ENCODE measurements around the gene RNASE8. TPM values are rescaled to one million over a fixed set of nuclear protein-coding genes. Genes with fewer than 3 reads are reported as not detected.

RNASE8 gene
- total RNA-seq, 4 donors from 2014 or later, result not detected

DNA sequence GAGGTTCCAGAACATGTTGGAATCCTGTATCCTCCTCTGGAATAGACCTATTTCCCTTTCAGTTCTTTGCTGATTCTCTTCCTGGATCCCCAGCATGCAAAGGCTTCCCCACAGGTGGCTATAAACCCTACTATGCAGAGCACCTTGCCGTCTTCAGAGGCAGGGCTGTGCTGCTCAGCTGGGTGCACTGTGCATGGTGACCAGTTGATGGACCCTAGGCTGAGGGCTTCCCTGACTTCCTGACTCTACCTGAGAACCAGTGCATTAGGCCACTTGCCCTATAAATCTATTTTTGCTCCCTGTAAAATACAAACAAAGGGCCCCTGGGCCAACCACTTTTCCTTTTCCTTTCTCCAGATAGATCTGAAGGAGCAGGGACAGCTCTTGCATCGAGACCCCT is 26.8 kb downstream of the RNASE8 start:
- Histone ChIP-seq H3K4me3 (no peak overlapping the region), H3K36me3 (peaks cover 0 to 47% (median 22%) of the 10 kb centered on the region in 4 donors), H3K9me3 (no peaks in the 10 kb centered on the region), H3K27ac (peak overlapping the region in 2 of 4 donors; percentile 17 to 32), H3K4me1 (peaks cover 0 to 31% (median 16%) of the 10 kb centered on the region in 4 donors), H3K27me3 (no peaks in the 10 kb centered on the region)
- 79 to 100% methylated on average over 1 to 2 of the region's 2 CpGs for WGBS, 2 donors (ENCODE audit: low coverage in 1 of 2)
- no peak for DNase-seq
- intact Hi-C loops (cut with DNase I; ENCODE audit: low total_unique reads), result no loop called here
- TF ChIP-seq EP300 (IDR thresholded peaks at IDR 0.05; ENCODE audit: low read depth) (no peak), POLR2A (IDR thresholded peaks at IDR 0.05) (no peak), POLR2AphosphoS5 (IDR thresholded peaks at IDR 0.05) (no peak)
- TF ChIP-seq, protein P1, sequence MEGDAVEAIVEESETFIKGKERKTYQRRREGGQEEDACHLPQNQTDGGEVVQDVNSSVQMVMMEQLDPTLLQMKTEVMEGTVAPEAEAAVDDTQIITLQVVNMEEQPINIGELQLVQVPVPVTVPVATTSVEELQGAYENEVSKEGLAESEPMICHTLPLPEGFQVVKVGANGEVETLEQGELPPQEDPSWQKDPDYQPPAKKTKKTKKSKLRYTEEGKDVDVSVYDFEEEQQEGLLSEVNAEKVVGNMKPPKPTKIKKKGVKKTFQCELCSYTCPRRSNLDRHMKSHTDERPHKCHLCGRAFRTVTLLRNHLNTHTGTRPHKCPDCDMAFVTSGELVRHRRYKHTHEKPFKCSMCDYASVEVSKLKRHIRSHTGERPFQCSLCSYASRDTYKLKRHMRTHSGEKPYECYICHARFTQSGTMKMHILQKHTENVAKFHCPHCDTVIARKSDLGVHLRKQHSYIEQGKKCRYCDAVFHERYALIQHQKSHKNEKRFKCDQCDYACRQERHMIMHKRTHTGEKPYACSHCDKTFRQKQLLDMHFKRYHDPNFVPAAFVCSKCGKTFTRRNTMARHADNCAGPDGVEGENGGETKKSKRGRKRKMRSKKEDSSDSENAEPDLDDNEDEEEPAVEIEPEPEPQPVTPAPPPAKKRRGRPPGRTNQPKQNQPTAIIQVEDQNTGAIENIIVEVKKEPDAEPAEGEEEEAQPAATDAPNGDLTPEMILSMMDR (IDR thresholded peaks at IDR 0.05), result no peak
- in situ Hi-C loops (cut with MboI; ENCODE audit: low pct_ligation_motif_present in 1 of 4, low pct_unique_long_range_greater_than_20kb in 1 of 4, low sequenced_read_pairs in 3 of 4), result loop anchor here in 2 of 4 donors (10.0 kb wide), 1 partner anchor 70 kb away; no protein-coding TSS in a partner anchor

DNA sequence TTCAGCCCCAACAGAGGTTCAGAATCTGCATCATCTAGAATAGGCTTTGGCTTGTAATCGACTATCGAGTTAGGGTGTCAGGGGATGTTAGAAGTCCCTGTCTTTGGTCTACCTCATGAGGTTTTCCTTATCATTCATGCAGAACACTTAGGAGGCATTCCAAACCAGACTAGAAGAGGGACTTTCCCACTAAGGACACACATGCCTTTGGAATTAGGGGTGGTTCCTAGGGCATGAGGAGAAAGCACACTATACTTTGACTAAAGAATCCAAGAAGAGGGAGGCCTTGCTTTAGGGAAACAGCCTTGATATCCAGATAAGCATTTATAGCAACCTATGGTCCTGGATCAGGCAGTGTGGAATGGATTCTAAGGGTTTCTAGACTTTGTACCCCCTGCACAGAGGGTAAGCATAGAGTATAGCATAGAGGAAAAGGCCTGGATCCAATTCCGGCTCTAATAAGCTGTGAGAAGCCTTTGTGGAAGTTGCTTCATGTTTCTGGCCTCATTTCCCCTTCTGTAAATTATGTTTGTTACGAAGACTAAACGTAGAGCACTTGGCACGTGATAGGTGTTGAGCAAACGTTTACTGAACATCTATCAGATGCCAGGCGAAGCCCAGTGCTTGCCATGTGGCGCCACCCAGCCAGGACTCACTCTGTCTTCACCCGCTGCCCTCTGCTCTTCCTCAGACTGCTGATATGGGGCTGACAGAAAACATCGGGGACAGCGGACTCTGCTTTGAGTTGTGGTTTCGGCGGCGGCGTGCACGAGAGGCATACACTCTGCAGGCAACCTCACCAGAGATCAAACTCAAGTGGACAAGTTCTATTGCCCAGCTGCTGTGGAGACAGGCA is 27.6 kb downstream of the RNASE8 start:
- peak overlapping the region in 2 of 4 donors; percentile 17 to 32 for H3K27ac ChIP-seq
- in situ Hi-C loops (cut with MboI; ENCODE audit: low pct_ligation_motif_present in 1 of 4, low pct_unique_long_range_greater_than_20kb in 1 of 4, low sequenced_read_pairs in 3 of 4) (loop anchor here in 2 of 4 donors (10.0 kb wide), 1 partner anchor 70 kb away; no protein-coding TSS in a partner anchor), intact Hi-C loops (cut with DNase I; ENCODE audit: low total_unique reads) (no loop called here)
- H3K36me3 ChIP-seq, result peaks cover 0 to 41% (median 20%) of the 10 kb centered on the region in 4 donors
- H3K27me3 ChIP-seq, result no peaks in the 10 kb centered on the region
- DNase-seq, result no peak
- H3K4me1 ChIP-seq, result peaks cover 0 to 38% (median 22%) of the 10 kb centered on the region in 4 donors
- 72 to 94% methylated on average over 3 to 17 of the region's 17 CpGs for WGBS, 2 donors (ENCODE audit: low coverage in 1 of 2)
- TF ChIP-seq EP300 (IDR thresholded peaks at IDR 0.05; ENCODE audit: low read depth), result no peak
- TF ChIP-seq POLR2A (IDR thresholded peaks at IDR 0.05), result no peak
- TF ChIP-seq POLR2AphosphoS5 (IDR thresholded peaks at IDR 0.05), result no peak
- TF ChIP-seq, protein P1 (IDR thresholded peaks at IDR 0.05), result no peak
- no peaks in the 10 kb centered on the region for H3K9me3 ChIP-seq
- H3K4me3 ChIP-seq, result no peak overlapping the region

DNA sequence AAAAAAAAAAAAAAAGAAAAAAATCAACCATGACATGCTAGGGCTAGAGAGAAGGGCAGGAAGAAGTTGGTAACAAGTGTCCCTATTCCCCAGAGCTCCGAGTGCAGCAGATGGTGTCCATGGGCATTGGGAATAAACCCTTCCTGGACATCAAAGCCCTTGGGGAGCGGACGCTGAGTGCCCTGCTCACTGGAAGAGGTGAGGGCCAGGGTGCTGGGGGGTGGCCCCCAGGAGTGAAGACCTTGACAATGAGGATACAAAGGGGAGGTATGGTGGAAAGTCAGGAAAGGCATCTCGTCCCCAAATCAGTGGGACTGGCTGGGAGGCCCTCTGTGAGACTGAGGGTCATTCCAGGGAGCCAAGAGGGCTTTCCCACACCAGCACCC is 29.3 kb downstream of the RNASE8 start:
- Histone ChIP-seq H3K4me3 (no peak overlapping the region), H3K36me3 (peaks cover 0 to 40% (median 13%) of the 10 kb centered on the region in 4 donors), H3K9me3 (no peaks in the 10 kb centered on the region), H3K4me1 (peaks cover 0 to 41% (median 22%) of the 10 kb centered on the region in 4 donors), H3K27me3 (no peaks in the 10 kb centered on the region), H3K27ac (peak overlapping the region in 3 of 4 donors; percentile 24 to 36 (median 28))
- TF ChIP-seq POLR2A (IDR thresholded peaks at IDR 0.05), result no peak
- no peak for TF ChIP-seq EP300 (IDR thresholded peaks at IDR 0.05; ENCODE audit: low read depth)
- TF ChIP-seq, protein P1 (IDR thresholded peaks at IDR 0.05), result no peak
- no peak for TF ChIP-seq POLR2AphosphoS5 (IDR thresholded peaks at IDR 0.05)
- no peak for DNase-seq
- in situ Hi-C loops (cut with MboI; ENCODE audit: low pct_ligation_motif_present in 1 of 4, low pct_unique_long_range_greater_than_20kb in 1 of 4, low sequenced_read_pairs in 3 of 4), result loop anchor here in 2 of 4 donors (10.0 kb wide), 1 partner anchor 72 kb away; no protein-coding TSS in a partner anchor
- intact Hi-C loops (cut with DNase I; ENCODE audit: low total_unique reads), result no loop called here
- WGBS, 2 donors (ENCODE audit: low coverage in 1 of 2), result 82 to 100% methylated on average over 1 to 4 of the region's 4 CpGs
